A549 treated with GW870086 at 1 μM for 4 hours (cell line): ENCODE results near the gene EIF1B. TPM values are rescaled to one million over a fixed set of nuclear protein-coding genes. Genes with fewer than 3 reads are reported as not detected.

Experiments
- total RNA-seq: library from RNA; stranded (reverse); fragments of 200-300 nt; extraction: Qiagen RNA extraction; gene quantifications from 5 replicates; pipeline ENCODE4 v1.2.3, GENCODE V29; 2022; ENCODE audit warnings: low read depth

EIF1B gene
- total RNA-seq: 50.7 to 59.8 TPM (median 56.8 TPM) in 5 replicates

GRCh38 chr3:40309418-40309924 lies at the start of gene EIF1B:
TSS of gene EIF1B (plus strand) at chr3:40309707. CDS start at chr3:40309942, 235 bp downstream.

Other genes starting within 250 kb of the EIF1B start
- gene ENTPD3, start 77.5 kb downstream of the EIF1B start, total RNA-seq: 0.05 to 0.10 TPM in 2 of 5 replicates, not detected in the others
- 718 to 807 TPM (median 726 TPM) in 5 replicates for gene RPL14, start 147.6 kb downstream of the EIF1B start, total RNA-seq
- gene ZNF619, start 167.4 kb downstream of the EIF1B start, total RNA-seq: 1.3 to 2.4 TPM (median 2.0 TPM) in 5 replicates
- gene ZNF620, start 196.3 kb downstream of the EIF1B start, total RNA-seq: 1.0 to 2.0 TPM (median 1.4 TPM) in 5 replicates
- 5.7 to 6.9 TPM (median 6.7 TPM) in 5 replicates for gene ZNF621, start 215.3 kb downstream of the EIF1B start, total RNA-seq